RWPE2 (cell line): Measurements from ENCODE around the gene RIC8A.

Experiments
- ATAC-seq: fragments of 200-7000 bp; cut with Tn5 transposase; 3 replicates; pipeline ENCODE4 v1.9.1; 2021; ENCODE audit warnings: low read depth
- DNase-seq: peaks from one replicate; pipeline ENCODE4 v3.0.0-alpha.2; 2020; ENCODE audit warnings: low spot score
- H3K27ac ChIP-seq: fragments of 450-650 bp; 2 replicates; pipeline ENCODE4 v1.5.1; 2017; ENCODE audit warnings: mild to moderate bottlenecking; ENCODE audit not compliant: poor library complexity, severe bottlenecking
- H3K27me3 ChIP-seq: fragments of 250-450 bp; sonication (Bioruptor Pico); 2 replicates; pipeline ENCODE4 v1.5.1; 2021; ENCODE audit warnings: mild to moderate bottlenecking, moderate library complexity; ENCODE audit not compliant: insufficient read depth, poor library complexity, severe bottlenecking
- H3K36me3 ChIP-seq: fragments of 250-450 bp; sonication (Bioruptor Pico); 2 replicates; pipeline ENCODE4 v1.5.1; 2020; ENCODE audit warnings: low read depth, mild to moderate bottlenecking, moderate library complexity
- H3K4me1 ChIP-seq: fragments of 250-450 bp; sonication (Bioruptor Pico); 2 replicates; pipeline ENCODE4 v1.5.1; 2021; ENCODE audit warnings: mild to moderate bottlenecking, moderate library complexity; ENCODE audit not compliant: insufficient read depth, poor library complexity, severe bottlenecking
- H3K4me3 ChIP-seq: fragments of 250-450 bp; sonication (Bioruptor Pico); 2 replicates; pipeline ENCODE4 v1.5.1; 2021; ENCODE audit warnings: mild to moderate bottlenecking, moderate library complexity; ENCODE audit not compliant: severe bottlenecking
- H3K9me3 ChIP-seq: fragments of 250-450 bp; sonication (Bioruptor Pico); 2 replicates; pipeline ENCODE4 v1.5.1; 2021; ENCODE audit warnings: mild to moderate bottlenecking, moderate library complexity; ENCODE audit not compliant: severe bottlenecking
- CTCF ChIP-seq: fragments of 450-650 bp; IDR thresholded peaks from one replicate; pipeline ENCODE4 v1.5.1; 2017; ENCODE audit warnings: mild to moderate bottlenecking, moderate library complexity; ENCODE audit not compliant: poor library complexity, severe bottlenecking

The RIC8A gene

DNA sequence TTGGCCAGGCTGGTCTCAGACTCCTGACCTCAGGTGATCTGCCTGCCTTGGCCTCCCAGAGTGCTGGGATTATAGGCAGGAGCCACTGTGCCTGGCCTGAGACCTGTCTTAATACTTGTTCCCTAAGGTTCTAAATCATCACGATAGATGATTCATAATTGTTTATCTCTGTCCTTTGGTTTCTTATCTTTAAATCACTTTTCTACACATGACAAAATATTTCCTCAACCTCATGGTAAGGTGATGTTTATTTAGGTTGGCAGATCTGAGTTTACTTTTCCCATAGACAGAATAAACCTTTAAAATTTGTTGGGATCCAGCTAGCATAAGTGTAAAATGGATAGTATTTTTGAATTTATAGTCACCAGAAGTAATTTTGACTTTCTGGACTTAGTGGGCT, 32.8 kb downstream of the RIC8A start:
- TF ChIP-seq CTCF: no peak
- Histone ChIP-seq H3K36me3 (peaks cover 67% of the 10 kb centered on the region), H3K27ac (no peak overlapping the region)

DNA sequence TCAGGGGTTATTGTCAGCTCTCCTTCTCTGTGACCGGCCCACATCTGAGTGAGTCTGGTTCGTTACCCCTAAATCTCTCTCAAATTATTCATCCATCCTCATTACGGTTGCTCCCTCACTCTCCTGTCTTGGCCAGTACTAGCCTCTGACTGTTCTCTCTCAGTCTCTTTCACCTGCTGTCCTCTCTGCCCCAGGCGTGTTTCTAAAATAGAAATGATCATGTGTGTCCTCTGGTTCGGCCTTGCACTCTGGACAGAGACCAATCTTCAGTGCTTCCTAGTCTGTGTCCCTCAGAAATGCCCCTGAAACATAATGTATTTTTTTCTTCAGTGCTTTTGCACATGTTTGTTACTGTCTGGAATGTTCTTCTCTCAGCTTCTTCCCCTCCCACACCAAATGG, 34.1 kb downstream of the RIC8A start:
- no peak for DNase-seq
- H3K4me1 ChIP-seq: peaks cover 11% of the 10 kb centered on the region
- no peak for ATAC-seq
- H3K9me3 ChIP-seq: no peaks in the 10 kb centered on the region
- no peaks in the 10 kb centered on the region for H3K27me3 ChIP-seq
- no peak overlapping the region for H3K4me3 ChIP-seq
- no peak overlapping the region for H3K27ac ChIP-seq
- TF ChIP-seq CTCF: no peak
- H3K36me3 ChIP-seq: peaks cover 80% of the 10 kb centered on the region

More for the DNA sequence above, 32.8 kb downstream of the RIC8A start:
- H3K27me3 ChIP-seq: no peaks in the 10 kb centered on the region
- no peak overlapping the region for H3K4me3 ChIP-seq
- no peak for ATAC-seq
- no peak for DNase-seq
- H3K4me1 ChIP-seq: peaks cover 11% of the 10 kb centered on the region
- no peaks in the 10 kb centered on the region for H3K9me3 ChIP-seq

DNA sequence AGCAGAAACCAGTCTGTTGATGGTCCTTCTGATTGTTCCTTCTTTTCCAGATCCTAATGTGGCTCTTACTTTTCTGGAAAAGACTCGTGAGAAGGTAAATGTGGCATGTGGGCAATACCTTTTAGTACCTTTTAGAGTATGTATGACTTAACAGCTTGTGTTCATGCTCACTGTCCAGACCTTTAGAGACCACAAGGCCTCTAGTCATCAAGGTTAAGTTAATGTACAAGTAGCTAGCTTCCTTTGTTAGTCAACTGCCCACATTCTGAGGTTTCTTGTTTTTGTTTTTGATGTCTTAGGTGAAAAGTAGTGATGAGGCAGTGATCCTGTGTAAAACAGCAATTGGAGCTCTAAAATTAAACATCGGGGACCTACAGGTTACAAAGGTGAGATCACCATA, 36.9 kb downstream of the RIC8A start:
- DNase-seq: no peak
- Histone ChIP-seq H3K27me3 (no peaks in the 10 kb centered on the region), H3K4me3 (no peak overlapping the region), H3K27ac (no peak overlapping the region), H3K4me1 (no peaks in the 10 kb centered on the region), H3K9me3 (no peaks in the 10 kb centered on the region), H3K36me3 (peaks cover 94% of the 10 kb centered on the region)
- no peak for ATAC-seq
- TF ChIP-seq CTCF: no peak

DNA sequence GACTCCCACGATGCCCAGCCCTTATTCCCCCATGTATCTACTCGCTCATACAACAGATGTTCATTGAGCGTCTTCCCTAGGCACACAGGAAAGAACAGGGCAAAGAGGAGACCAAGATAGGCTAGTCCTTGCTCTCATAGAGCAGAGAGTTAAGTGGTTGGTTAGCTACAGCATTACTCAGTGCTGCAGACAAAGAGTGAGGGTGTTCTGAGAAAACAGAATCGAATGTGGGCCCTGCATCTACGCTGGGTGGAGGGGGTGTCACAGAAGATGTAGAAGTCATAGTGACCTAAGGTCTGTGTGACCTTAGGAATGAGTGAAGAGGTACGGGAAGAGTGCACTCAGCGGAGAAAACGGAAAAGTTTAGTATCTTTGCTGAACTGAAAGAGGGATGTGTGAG, 41.6 kb downstream of the RIC8A start:
- ATAC-seq: no peak
- no peak for TF ChIP-seq CTCF
- H3K36me3 ChIP-seq: peaks cover 79% of the 10 kb centered on the region

GRCh38 chr11:250274-250673, 42.8 kb downstream of the RIC8A start:
- peaks cover 67% of the 10 kb centered on the region for H3K36me3 ChIP-seq
- ATAC-seq: no peak
- H3K9me3 ChIP-seq: no peaks in the 10 kb centered on the region
- H3K27me3 ChIP-seq: no peaks in the 10 kb centered on the region
- TF ChIP-seq CTCF: no peak
- H3K4me1 ChIP-seq: no peaks in the 10 kb centered on the region
- no peak for DNase-seq
- no peak overlapping the region for H3K4me3 ChIP-seq
- no peak overlapping the region for H3K27ac ChIP-seq

More for the DNA sequence above, 41.6 kb downstream of the RIC8A start:
- H3K27me3 ChIP-seq: no peaks in the 10 kb centered on the region
- H3K4me3 ChIP-seq: no peak overlapping the region
- H3K4me1 ChIP-seq: no peaks in the 10 kb centered on the region
- H3K27ac ChIP-seq: no peak overlapping the region
- H3K9me3 ChIP-seq: no peaks in the 10 kb centered on the region
- DNase-seq: no peak
